Measurements from ENCODE around the gene WDR62.
"Not testable (repeated sequence)": the region's sequence is repeated elsewhere in the genome, so short reads cannot be mapped to it uniquely, and the experiment has no call there.

Gene WDR62

DNA sequence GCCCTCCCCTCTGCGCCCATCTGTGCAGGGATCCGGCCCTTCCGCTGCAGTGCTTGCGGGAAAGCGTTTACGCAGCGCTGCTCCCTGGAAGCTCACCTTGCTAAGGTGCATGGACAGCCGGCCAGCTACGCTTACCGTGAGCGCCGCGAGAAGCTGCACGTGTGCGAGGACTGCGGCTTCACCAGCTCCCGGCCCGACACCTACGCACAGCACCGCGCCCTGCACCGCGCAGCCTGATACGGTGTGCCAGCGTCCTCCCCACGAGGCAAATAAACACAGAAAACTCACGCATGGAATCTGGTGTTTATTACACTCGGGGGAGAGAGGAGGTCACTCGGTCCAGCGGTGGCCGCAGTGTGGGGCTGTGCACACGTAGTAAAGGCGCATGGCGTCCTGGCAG lies 58.7 kb downstream of the WDR62 start:
- DNase-seq: no peak

DNA sequence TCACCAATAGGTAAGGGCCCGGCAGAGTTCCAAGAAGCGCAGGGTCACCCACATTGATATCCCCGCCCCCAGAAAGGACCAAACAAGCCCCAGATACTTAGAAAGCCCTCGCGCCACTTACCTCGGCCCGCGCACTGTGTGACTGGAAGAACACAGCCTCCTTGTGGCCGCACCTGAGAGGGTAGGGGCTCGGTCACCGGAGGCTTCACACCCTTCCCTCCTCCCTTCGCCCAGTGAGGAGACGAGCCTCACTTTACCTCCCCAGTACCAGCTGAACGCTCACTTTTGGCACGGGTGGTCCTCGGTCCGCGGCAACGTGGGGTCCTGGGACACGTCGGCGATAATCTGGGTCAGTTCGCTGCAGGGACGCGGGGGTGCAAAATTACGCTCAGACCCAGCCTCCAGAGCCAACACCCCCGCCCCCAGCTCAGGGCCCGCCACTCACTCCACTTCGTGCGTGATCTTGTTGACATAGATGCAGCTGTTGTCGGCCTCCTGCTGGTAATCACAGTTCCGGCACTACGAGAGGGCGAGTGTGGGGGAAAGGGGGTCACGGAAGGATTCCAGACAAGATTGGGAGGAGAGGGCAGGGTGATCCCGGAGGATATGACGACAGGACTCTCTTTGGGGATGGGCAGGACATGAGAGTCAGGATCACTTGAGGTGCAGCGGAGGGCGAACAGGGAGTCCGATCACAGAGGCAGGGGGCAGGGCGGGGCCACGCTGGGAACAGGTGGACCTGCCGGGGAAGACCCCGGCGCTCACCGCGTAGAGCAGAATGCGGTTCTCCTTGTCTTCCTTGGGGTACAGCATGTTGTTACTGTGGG lies 59.4 kb downstream of the WDR62 start:
- peak; percentile 34 for DNase-seq

GRCh38 chr19:36114721-36115452 lies 60.2 kb downstream of the WDR62 start, which contains the start of gene POLR2I:
Gene POLR2I (minus strand): TSS chr19:36114875. CDS start chr19:36114856, 19 bp downstream.
- DNase-seq: peak; percentile 99

GRCh38 chr19:36115453-36116343 lies 61.0 kb downstream of the WDR62 start, which contains the start of gene TBCB:
Gene TBCB (plus strand): TSS chr19:36115468. CDS start chr19:36115561, 93 bp downstream.
- DNase-seq: peak; percentile 77

DNA sequence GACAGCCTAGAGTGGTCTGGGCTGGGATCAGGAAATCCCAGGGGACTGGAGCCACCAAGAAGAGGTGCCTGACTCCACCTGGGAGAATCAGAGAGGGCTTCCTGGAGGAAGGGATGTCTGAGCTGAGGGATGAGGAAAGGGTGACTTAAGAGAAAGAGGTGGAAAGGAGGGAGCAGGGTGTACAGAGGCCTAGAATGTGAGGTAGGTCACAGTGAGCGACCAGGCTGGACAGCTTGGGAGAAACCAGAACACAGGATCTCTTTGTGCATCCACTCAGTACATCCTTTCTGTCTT lies 61.6 kb downstream of the WDR62 start:
- no peak for DNase-seq

- DNase-seq: no peak
These were observed 65.6 kb downstream of the WDR62 start for GRCh38 chr19:36120092-36120983.

DNA sequence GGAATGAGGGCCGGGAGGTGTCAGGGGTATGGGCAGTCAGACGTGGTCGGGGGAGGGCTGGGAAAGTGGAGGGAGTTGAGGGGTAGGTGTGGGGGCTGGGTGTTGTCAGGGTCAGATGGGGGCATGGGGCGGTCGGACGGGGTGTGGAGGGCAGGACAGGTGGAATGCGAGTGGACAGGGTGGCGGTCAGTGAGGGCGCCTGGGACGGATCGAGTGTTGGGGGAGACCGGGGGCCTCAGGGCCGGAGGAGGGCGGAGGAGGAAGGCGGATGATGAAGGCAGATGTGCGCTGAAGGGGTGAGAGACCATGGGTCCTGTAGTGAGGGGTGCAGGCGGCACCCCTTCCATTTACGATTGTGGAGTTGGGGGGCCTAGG lies 66.3 kb downstream of the WDR62 start:
- no peak for DNase-seq

- DNase-seq: no peak
These were observed 66.9 kb downstream of the WDR62 start for GRCh38 chr19:36121486-36122124.

GRCh38 chr19:36125557-36125956 lies 70.9 kb downstream of the WDR62 start:
- DNase-seq: no peak

DNA sequence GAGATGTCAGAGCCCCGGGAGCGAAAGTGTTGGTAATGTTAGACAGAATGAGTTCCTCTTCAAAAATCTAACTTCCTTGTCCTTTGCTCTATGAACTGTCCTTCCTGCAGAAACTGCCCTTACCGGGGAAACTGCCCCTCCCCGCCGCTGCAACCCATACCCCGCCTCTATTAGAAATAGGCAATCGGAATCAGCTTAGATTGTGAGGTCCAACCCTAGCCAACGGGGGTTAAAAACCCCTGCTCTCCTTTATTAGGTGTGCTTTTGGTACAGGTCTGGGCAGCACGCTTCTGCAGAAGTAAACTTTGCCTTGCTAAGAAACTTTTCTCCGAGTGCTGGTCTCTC lies 73.7 kb downstream of the WDR62 start:
- DNase-seq: no peak

GRCh38 chr19:36131221-36131620 lies 76.5 kb downstream of the WDR62 start:
- not testable (repeated sequence) for DNase-seq

DNA sequence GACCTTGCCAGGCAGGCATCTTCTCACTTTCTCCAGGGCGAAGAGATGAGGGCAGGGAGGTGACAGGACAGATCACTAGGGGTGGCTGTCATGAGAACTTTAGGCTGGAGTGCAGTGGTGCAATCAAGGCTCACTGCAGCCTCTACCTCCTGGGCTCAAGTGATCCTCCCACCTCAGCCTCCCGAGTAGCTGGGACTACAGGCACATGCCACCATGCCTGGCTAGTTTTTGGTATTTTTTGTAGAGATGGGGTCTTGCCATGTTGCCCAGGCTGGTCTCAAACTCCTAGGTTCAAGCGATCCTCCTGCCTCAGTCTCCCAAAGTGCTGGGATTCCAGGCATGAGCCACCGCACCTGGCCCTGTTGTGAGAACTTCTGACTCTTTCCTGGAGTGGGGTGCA lies 80.2 kb downstream of the WDR62 start:
- DNase-seq: not testable (repeated sequence)

DNA sequence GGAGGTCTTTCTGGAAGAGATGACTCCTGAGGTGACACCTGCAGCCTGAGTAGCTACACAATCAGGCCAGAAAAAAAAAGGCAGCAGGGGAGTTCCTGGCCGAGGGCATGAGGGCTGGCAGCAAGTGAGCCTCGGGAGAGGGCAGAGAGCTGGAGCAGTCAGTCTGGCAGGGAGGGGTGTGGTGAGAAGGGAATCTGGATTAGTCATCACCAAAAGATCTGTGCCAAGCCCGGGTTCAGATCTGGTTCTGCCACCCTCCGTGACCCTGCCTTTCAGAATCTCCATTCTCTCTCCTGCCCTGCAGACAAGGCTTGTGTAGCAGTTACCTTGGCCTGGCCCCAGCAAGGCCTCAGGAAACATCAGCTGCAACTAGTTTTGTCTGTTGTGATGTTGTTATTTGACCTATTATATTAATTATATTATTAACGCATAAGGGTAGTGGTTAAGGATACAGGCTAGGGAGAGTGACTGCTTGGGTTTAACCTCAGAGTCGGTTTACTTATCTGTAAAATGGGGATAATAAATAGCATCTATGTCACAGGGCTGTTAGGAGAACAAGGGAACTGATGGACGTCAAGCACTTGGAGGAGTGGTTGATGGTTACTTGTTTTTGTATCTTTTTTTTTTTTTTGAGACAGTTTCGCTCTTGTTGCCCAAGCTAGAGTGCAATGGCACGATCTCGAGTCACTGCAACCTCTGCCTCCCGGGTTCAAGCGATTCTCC lies 82.4 kb downstream of the WDR62 start:
- DNase-seq: no peak

- DNase-seq: no peak
These were observed 84.4 kb downstream of the WDR62 start for GRCh38 chr19:36139120-36139472.

DNA sequence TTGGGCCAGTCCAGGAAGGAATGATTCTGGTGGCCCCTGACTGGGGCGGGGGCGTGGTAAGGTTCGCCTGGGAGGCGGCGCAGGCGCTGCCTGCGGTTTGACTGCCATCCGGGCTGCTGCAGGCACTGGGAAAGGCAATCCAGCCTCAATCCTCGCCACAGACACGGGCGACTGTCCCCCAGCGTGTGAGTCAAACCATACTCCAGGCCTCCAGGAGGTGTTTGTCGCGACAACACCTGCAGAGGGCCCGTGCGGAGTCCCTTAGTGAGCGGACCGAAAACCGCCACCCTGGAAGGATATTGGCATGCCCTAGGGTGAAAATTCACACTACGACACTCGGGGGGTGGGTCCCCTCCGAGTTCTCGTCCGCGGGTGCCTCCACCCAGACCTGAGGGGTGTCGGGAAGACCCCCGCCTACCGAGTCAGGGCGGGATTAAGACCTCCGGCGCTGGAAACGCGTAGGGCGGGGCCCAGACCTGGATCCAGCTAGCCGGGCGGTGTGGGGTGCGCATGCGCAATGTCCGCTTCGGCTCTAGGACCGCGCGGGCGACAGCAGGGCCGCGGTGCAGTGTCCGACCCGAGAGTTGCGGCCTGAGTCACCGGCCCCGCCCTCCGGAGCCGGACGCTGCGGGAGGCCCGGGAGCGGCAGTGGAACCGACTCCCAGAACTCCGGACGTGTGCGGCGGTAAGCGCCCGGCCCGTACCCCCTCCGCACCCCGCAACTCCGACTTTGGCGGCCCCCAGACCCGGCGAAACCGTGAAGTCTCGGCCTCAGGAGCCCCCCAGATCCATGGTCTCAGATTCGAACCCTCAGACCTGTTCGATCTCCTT lies 85.0 kb downstream of the WDR62 start, which contains the start of gene CAPNS1:
TSS of gene CAPNS1 (plus strand) at position 594 of the 831 bp plus-strand sequence. CDS start 946 bp downstream, outside the sequence.
- peak; percentile 95 for DNase-seq

DNA sequence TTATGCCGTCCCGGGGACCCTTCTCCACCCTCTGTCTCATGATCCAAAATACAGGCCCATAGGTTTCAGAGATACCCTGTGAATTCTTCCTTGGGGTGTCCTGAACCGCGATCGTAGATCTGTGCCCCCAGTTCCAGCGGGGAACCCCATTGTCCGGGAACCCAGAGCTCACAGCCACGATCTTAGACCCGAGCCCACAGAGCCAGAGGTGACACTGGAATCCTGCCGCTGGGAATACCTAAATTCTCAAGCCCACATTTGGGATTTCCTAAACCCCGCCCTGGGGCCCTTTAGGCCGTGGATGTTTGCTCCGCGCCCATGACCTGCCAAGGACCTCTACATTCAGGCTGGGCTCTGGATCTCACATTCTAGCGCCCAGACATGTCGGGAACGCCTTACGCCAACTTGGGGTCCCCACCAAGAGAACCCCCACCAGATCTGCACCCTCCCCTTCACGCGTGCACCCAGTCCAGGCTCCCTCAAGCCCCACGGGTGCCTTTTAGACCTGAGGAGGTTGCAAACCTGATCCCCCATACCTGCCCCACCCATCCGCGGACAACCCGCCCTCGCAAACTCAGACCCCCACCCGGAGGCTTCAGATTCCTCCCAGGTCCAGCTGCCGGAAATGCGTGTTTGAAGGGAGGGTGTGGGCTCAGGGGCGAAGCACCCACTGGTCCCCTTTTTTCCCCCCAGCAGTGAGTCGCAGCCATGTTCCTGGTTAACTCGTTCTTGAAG lies 85.8 kb downstream of the WDR62 start:
- peak; percentile 68 for DNase-seq

GRCh38 chr19:36141039-36141927 lies 86.6 kb downstream of the WDR62 start:
- DNase-seq: peak; percentile 73

GRCh38 chr19:36142046-36142445 lies 87.3 kb downstream of the WDR62 start:
- DNase-seq: no peak
